CD4-positive, alpha-beta T cell treated with Interleukin-15 for 4 hours (primary cell): ENCODE data around the gene P2RY2.
"Not testable (repeated sequence)": the region's sequence is repeated elsewhere in the genome, so short reads cannot be mapped to it uniquely, and the experiment has no call there.

Source experiments
- DNase-seq: peaks from one replicate; pipeline ENCODE4 v3.0.0-alpha.2; 2020; ENCODE audit warnings: low spot score

The P2RY2 gene

GRCh38 chr11:73267906-73268540 is 49.9 kb downstream of the P2RY2 start:
- DNase-seq, result no peak

- DNase-seq, result no peak
These were observed 50.7 kb downstream of the P2RY2 start for GRCh38 chr11:73268671-73269271.

- DNase-seq, result no peak
These were observed 51.5 kb downstream of the P2RY2 start for GRCh38 chr11:73269459-73270015.

GRCh38 chr11:73270016-73270854 is 52.2 kb downstream of the P2RY2 start:
- DNase-seq, result no peak

GRCh38 chr11:73270855-73271477 is 52.9 kb downstream of the P2RY2 start:
- no peak for DNase-seq

GRCh38 chr11:73271478-73271865 is 53.4 kb downstream of the P2RY2 start:
- DNase-seq, result not testable (repeated sequence)

GRCh38 chr11:73271936-73272679 is 54.0 kb downstream of the P2RY2 start, which contains the start of gene P2RY6:
P2RY6 (plus strand) TSS chr11:73272338; CDS start chr11:73296519, 24,181 bp downstream.
- DNase-seq, result no peak

GRCh38 chr11:73272680-73273038 is 54.6 kb downstream of the P2RY2 start:
- DNase-seq, result no peak

GRCh38 chr11:73273222-73273895 is 55.3 kb downstream of the P2RY2 start:
- no peak for DNase-seq

GRCh38 chr11:73274191-73274590 is 56.1 kb downstream of the P2RY2 start:
- not testable (repeated sequence) for DNase-seq

- DNase-seq, result no peak
These were observed 56.8 kb downstream of the P2RY2 start for GRCh38 chr11:73274722-73275380.

GRCh38 chr11:73275381-73275750 is 57.3 kb downstream of the P2RY2 start:
- no peak for DNase-seq

GRCh38 chr11:73277467-73277866 is 59.4 kb downstream of the P2RY2 start:
- DNase-seq, result no peak

- DNase-seq, result no peak
These were observed 62.5 kb downstream of the P2RY2 start for GRCh38 chr11:73280626-73281025.

- DNase-seq, result no peak
These were observed 63.2 kb downstream of the P2RY2 start for GRCh38 chr11:73281201-73281741.

- no peak for DNase-seq
These were observed 63.9 kb downstream of the P2RY2 start for GRCh38 chr11:73281796-73282660.

GRCh38 chr11:73283276-73284000 is 65.4 kb downstream of the P2RY2 start:
- DNase-seq, result no peak

GRCh38 chr11:73284106-73284505 is 66.0 kb downstream of the P2RY2 start:
- DNase-seq, result no peak

GRCh38 chr11:73285721-73286120 is 67.6 kb downstream of the P2RY2 start:
- no peak for DNase-seq
